Stimulated activated CD4-positive, alpha-beta T cell treated with anti-CD3 and anti-CD28 coated beads, Interleukin-15, amount 100 ng/mL, for 48 hours (primary cell): ENCODE data around the gene CPLANE2.
A peak's percentile ranks its signal among the peaks of the same experiment; 100 is the strongest.
"Not testable (repeated sequence)": the region's sequence is repeated elsewhere in the genome, so short reads cannot be mapped to it uniquely, and the experiment has no call there.

Source experiments
- DNase-seq, 2 donors: peaks; one replicate each; pipeline ENCODE4 v3.0.0-alpha.2; 2020; ENCODE audit warnings: low read depth in 2 of 2

The CPLANE2 gene

GRCh38 chr1:16236511-16237342 lies at the start of gene CPLANE2:
Gene CPLANE2 (minus strand): TSS chr1:16237183. CDS start chr1:16236742, 441 bp downstream.
- peak; percentile 91 to 96 for DNase-seq

- no peak for DNase-seq
These were observed 49.1 kb upstream of the CPLANE2 start for GRCh38 chr1:16286122-16286521.

- no peak for DNase-seq
These were observed 44.8 kb upstream of the CPLANE2 start for GRCh38 chr1:16281765-16282164.

- no peak for DNase-seq
These were observed 42.2 kb upstream of the CPLANE2 start for GRCh38 chr1:16279186-16279585.

GRCh38 chr1:16276302-16277030 lies 39.5 kb upstream of the CPLANE2 start:
- no peak for DNase-seq

- no peak for DNase-seq
These were observed 38.6 kb upstream of the CPLANE2 start for GRCh38 chr1:16275591-16275990.

GRCh38 chr1:16267690-16268180 lies 30.8 kb upstream of the CPLANE2 start:
- no peak for DNase-seq

GRCh38 chr1:16266411-16267118 lies 29.6 kb upstream of the CPLANE2 start:
- DNase-seq: no peak

- no peak for DNase-seq
These were observed 25.1 kb upstream of the CPLANE2 start for GRCh38 chr1:16262067-16262466.

GRCh38 chr1:16260814-16261213 lies 23.8 kb upstream of the CPLANE2 start:
- no peak for DNase-seq

- DNase-seq: no peak
These were observed 21.7 kb upstream of the CPLANE2 start for GRCh38 chr1:16258591-16259135.

- no peak for DNase-seq
These were observed 21.0 kb upstream of the CPLANE2 start for GRCh38 chr1:16257968-16258367.

- DNase-seq: not testable (repeated sequence)
These were observed 20.6 kb upstream of the CPLANE2 start for GRCh38 chr1:16257556-16257955.

- no peak for DNase-seq
These were observed 19.5 kb upstream of the CPLANE2 start for GRCh38 chr1:16256478-16256877.

GRCh38 chr1:16254263-16254928 lies 17.4 kb upstream of the CPLANE2 start:
- no peak for DNase-seq

GRCh38 chr1:16253332-16253922 lies 16.4 kb upstream of the CPLANE2 start:
- DNase-seq: no peak

GRCh38 chr1:16252912-16253311 lies 15.9 kb upstream of the CPLANE2 start:
- no peak for DNase-seq

GRCh38 chr1:16251381-16251780 lies 14.4 kb upstream of the CPLANE2 start:
- DNase-seq: no peak

GRCh38 chr1:16250524-16251251 lies 13.7 kb upstream of the CPLANE2 start:
- no peak for DNase-seq

- DNase-seq: no peak
These were observed 12.7 kb upstream of the CPLANE2 start for GRCh38 chr1:16249596-16250241.
